ENCODE data around the gene MPI. TPM values are rescaled to one million over a fixed set of nuclear protein-coding genes. Genes with fewer than 3 reads are reported as not detected.

MPI gene
- total RNA-seq, 1 donor from 2014 or later, result 43.8 TPM

DNA sequence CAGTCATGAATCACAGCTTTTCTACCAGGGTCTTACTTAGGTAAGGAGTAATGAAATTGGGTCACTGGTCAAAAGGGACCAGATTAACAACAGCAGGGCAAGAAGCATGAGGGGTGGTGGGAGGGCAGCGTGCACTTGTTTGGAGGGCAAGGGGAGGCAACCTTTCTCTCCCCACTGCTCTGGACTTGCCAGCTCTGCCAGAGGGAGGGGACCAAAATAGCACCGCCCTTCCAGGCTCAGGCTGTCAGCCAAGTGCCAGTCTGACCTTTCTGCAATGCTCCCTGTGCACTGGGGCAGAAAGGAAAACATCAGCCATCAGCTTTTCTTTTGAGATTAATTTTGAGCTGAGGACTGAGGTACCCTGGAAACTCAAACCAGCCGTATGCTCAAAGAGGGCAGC is 42.4 kb upstream of the MPI start:
- DNase-seq (ENCODE audit: low read depth, low spot score), result no peak
- no peak for TF ChIP-seq CTCF (conservative IDR thresholded peaks at IDR 0.05)
- no peaks in the 10 kb centered on the region for H3K27me3 Mint-ChIP-seq (ENCODE audit: low read depth)
- H3K4me3 Mint-ChIP-seq, result no peak overlapping the region
- H3K4me1 Mint-ChIP-seq, result peaks cover 7% of the 10 kb centered on the region
- H3K9me3 Mint-ChIP-seq, result no peaks in the 10 kb centered on the region
- peaks cover 7% of the 10 kb centered on the region for H3K36me3 Mint-ChIP-seq (ENCODE audit: low read depth)
- H3K27ac Mint-ChIP-seq (ENCODE audit: unreplicated experiment), result no peak overlapping the region

GRCh38 chr15:74850393-74850792 is 39.4 kb upstream of the MPI start:
- Mint-ChIP-seq H3K9me3 (no peaks in the 10 kb centered on the region), H3K27ac (ENCODE audit: unreplicated experiment) (peak overlapping the region; percentile 12), H3K4me1 (no peaks in the 10 kb centered on the region), H3K36me3 (ENCODE audit: low read depth) (peaks cover 9% of the 10 kb centered on the region), H3K27me3 (ENCODE audit: low read depth) (no peaks in the 10 kb centered on the region), H3K4me3 (no peak overlapping the region)
- no peak for DNase-seq (ENCODE audit: low read depth, low spot score)
- TF ChIP-seq CTCF (conservative IDR thresholded peaks at IDR 0.05), result no peak

GRCh38 chr15:74851960-74852359 is 37.9 kb upstream of the MPI start:
- Mint-ChIP-seq H3K27me3 (ENCODE audit: low read depth) (no peaks in the 10 kb centered on the region), H3K4me3 (no peak overlapping the region), H3K9me3 (no peaks in the 10 kb centered on the region), H3K4me1 (no peaks in the 10 kb centered on the region), H3K27ac (ENCODE audit: unreplicated experiment) (no peak overlapping the region), H3K36me3 (ENCODE audit: low read depth) (peaks cover 9% of the 10 kb centered on the region)
- no peak for DNase-seq (ENCODE audit: low read depth, low spot score)
- no peak for TF ChIP-seq CTCF (conservative IDR thresholded peaks at IDR 0.05)

- peaks cover 8% of the 10 kb centered on the region for H3K4me1 Mint-ChIP-seq
Measured at GRCh38 chr15:74854453-74855022, 35.3 kb upstream of the MPI start.

GRCh38 chr15:74855857-74856256 is 34.0 kb upstream of the MPI start:
- H3K4me1 Mint-ChIP-seq, result peaks cover 8% of the 10 kb centered on the region
- no peaks in the 10 kb centered on the region for H3K27me3 Mint-ChIP-seq (ENCODE audit: low read depth)
- H3K27ac Mint-ChIP-seq (ENCODE audit: unreplicated experiment), result peak overlapping the region; percentile 27
- no peaks in the 10 kb centered on the region for H3K9me3 Mint-ChIP-seq
- no peak for DNase-seq (ENCODE audit: low read depth, low spot score)
- H3K4me3 Mint-ChIP-seq, result no peak overlapping the region
- peaks cover 2% of the 10 kb centered on the region for H3K36me3 Mint-ChIP-seq (ENCODE audit: low read depth)
- no peak for TF ChIP-seq CTCF (conservative IDR thresholded peaks at IDR 0.05)

More at GRCh38 chr15:74854453-74855022, 35.3 kb upstream of the MPI start:
- Mint-ChIP-seq H3K9me3 (no peaks in the 10 kb centered on the region), H3K36me3 (ENCODE audit: low read depth) (peaks cover 2% of the 10 kb centered on the region), H3K27me3 (ENCODE audit: low read depth) (no peaks in the 10 kb centered on the region), H3K4me3 (no peak overlapping the region), H3K27ac (ENCODE audit: unreplicated experiment) (no peak overlapping the region)
- DNase-seq (ENCODE audit: low read depth, low spot score), result no peak
- TF ChIP-seq CTCF (conservative IDR thresholded peaks at IDR 0.05), result no peak
